Measurements from ENCODE around the gene STK31.

STK31 gene

DNA sequence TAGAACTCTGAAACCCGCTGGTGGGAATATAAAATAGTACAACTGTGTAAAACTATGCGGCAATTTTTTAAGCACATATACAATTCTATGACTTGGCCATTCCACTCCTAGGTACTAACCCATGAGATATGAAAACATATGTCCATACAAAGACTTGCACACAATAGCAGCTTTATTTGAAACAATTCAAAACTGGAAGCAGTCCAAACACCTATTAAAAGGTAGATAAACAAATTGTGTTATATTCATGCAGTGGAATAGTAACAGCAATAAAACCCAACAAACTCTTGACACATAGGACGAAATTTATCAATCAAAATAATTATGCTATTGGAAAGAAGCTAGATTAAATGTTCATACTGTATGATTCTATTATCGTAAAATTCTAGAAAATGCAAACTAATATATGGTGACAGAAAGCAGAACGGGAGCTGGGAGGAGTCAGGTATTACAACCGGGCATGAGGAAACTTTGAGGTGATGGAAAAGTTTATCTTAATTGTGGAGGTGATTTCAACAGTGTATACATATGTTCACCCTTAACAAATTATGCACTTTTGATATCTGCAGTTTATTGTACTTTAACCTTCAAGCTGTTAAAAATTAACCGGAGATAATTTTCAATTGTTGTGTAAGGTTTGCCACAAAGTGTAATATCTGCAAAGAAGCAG is 803 bp upstream of the STK31 start:
- no peak overlapping the region for H3K4me3 ChIP-seq (ENCODE audit: low read depth, low read length)
- TF ChIP-seq CTCF (IDR thresholded peaks at IDR 0.05; ENCODE audit: insufficient read depth, low read length, missing control alignments) = no peak
- POLR2A ChIA-PET = no interaction called here
- no peak for DNase-seq (ENCODE audit: low read depth, low spot score)
- CTCF ChIA-PET = interaction anchor here (1.0 to 8.3 kb wide), 8 partner anchors 9 to 170 kb away, joined by 4 to 217 read pairs (median 6); partner anchors contain the start of gene FAM221A

- no peak overlapping the region for H3K4me3 ChIP-seq (ENCODE audit: low read depth, low read length)
- ChIA-PET CTCF (interaction anchor here (0.7 to 8.3 kb wide), 34 partner anchors 10 to 455 kb away, joined by 3 to 217 read pairs (median 5); partner anchors contain the start of genes CCDC126 and FAM221A), POLR2A (no interaction called here)
- DNase-seq (ENCODE audit: low read depth, low spot score) = peak; percentile 29
- no peak for TF ChIP-seq CTCF (IDR thresholded peaks at IDR 0.05; ENCODE audit: insufficient read depth, low read length, missing control alignments)
These were observed 2.6 kb downstream of the STK31 start for GRCh38 chr7:23712368-23713284.

GRCh38 chr7:23713285-23714149 is 3.5 kb downstream of the STK31 start:
- no peak overlapping the region for H3K4me3 ChIP-seq (ENCODE audit: low read depth, low read length)
- TF ChIP-seq CTCF (IDR thresholded peaks at IDR 0.05; ENCODE audit: insufficient read depth, low read length, missing control alignments) = no peak
- ChIA-PET POLR2A (interaction anchor here (0.5 kb wide), 1 partner anchor 144 kb away, joined by 3 read pairs; no protein-coding TSS in a partner anchor), CTCF (interaction anchor here (0.7 to 8.3 kb wide), 18 partner anchors 11 to 952 kb away, joined by 3 to 110 read pairs (median 4); no protein-coding TSS in a partner anchor)
- peak; percentile 42 for DNase-seq (ENCODE audit: low read depth, low spot score)

- ChIA-PET POLR2A (interaction anchor here (0.5 kb wide), 1 partner anchor 144 kb away, joined by 3 read pairs; no protein-coding TSS in a partner anchor), CTCF (interaction anchor here (0.7 to 8.3 kb wide), 13 partner anchors 10 to 952 kb away, joined by 3 to 110 read pairs (median 5); partner anchors contain the start of gene FAM221A)
- DNase-seq (ENCODE audit: low read depth, low spot score) = no peak
- H3K4me3 ChIP-seq (ENCODE audit: low read depth, low read length) = no peak overlapping the region
- no peak for TF ChIP-seq CTCF (IDR thresholded peaks at IDR 0.05; ENCODE audit: insufficient read depth, low read length, missing control alignments)
These were observed 4.1 kb downstream of the STK31 start for GRCh38 chr7:23714150-23714464.

GRCh38 chr7:23714579-23714978 is 4.6 kb downstream of the STK31 start:
- no peak for DNase-seq (ENCODE audit: low read depth, low spot score)
- H3K4me3 ChIP-seq (ENCODE audit: low read depth, low read length) = no peak overlapping the region
- no peak for TF ChIP-seq CTCF (IDR thresholded peaks at IDR 0.05; ENCODE audit: insufficient read depth, low read length, missing control alignments)
- CTCF ChIA-PET = interaction anchor here (0.7 to 8.3 kb wide), 6 partner anchors 21 to 951 kb away, joined by 3 to 110 read pairs (median 4); partner anchors contain the start of gene FAM221A
- POLR2A ChIA-PET = no interaction called here

All from AG04449 (cell line).